ENCODE results near the gene MYL6B.

DNA sequence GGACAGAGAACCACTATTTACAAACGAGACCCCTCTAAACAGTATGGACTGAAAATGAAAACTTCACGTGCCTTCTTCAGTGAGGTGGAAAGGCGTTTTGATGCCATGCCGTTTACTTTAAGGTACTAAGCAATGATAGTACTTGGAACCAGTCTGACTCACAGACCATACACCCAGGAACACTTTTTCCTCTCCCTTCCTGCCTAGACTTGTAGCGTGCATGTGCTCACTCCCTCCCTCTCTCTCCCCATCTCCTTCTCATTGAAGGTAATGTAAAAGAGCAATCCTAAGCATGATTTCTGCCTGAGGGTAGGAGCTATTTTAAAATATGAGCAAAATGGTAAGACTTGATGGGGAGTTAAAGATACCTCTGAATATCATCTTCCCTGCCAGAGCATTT lies 41.8 kb upstream of the MYL6B start:
- TF ChIP-seq, protein P1, sequence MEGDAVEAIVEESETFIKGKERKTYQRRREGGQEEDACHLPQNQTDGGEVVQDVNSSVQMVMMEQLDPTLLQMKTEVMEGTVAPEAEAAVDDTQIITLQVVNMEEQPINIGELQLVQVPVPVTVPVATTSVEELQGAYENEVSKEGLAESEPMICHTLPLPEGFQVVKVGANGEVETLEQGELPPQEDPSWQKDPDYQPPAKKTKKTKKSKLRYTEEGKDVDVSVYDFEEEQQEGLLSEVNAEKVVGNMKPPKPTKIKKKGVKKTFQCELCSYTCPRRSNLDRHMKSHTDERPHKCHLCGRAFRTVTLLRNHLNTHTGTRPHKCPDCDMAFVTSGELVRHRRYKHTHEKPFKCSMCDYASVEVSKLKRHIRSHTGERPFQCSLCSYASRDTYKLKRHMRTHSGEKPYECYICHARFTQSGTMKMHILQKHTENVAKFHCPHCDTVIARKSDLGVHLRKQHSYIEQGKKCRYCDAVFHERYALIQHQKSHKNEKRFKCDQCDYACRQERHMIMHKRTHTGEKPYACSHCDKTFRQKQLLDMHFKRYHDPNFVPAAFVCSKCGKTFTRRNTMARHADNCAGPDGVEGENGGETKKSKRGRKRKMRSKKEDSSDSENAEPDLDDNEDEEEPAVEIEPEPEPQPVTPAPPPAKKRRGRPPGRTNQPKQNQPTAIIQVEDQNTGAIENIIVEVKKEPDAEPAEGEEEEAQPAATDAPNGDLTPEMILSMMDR (IDR thresholded peaks at IDR 0.05), result no peak
- TF ChIP-seq EP300 (IDR thresholded peaks at IDR 0.05) (no peak), POLR2AphosphoS5 (IDR thresholded peaks at IDR 0.05) (no peak)

All from esophagus muscularis mucosa (tissue), 4 donors.